GM21528 (cell line): ENCODE data around the gene DYRK1A.
"Not testable (repeated sequence)": the region's sequence is repeated elsewhere in the genome, so short reads cannot be mapped to it uniquely, and the experiment has no call there.

ENCODE experiments used
- ATAC-seq: cut with Tn5 transposase; IDR thresholded peaks from one replicate; pipeline ENCODE4 v1.9.1; 2021; ENCODE audit warnings: mild to moderate bottlenecking, moderate library complexity; ENCODE audit not compliant: unreplicated experiment, low FRiP score

The DYRK1A gene

DNA sequence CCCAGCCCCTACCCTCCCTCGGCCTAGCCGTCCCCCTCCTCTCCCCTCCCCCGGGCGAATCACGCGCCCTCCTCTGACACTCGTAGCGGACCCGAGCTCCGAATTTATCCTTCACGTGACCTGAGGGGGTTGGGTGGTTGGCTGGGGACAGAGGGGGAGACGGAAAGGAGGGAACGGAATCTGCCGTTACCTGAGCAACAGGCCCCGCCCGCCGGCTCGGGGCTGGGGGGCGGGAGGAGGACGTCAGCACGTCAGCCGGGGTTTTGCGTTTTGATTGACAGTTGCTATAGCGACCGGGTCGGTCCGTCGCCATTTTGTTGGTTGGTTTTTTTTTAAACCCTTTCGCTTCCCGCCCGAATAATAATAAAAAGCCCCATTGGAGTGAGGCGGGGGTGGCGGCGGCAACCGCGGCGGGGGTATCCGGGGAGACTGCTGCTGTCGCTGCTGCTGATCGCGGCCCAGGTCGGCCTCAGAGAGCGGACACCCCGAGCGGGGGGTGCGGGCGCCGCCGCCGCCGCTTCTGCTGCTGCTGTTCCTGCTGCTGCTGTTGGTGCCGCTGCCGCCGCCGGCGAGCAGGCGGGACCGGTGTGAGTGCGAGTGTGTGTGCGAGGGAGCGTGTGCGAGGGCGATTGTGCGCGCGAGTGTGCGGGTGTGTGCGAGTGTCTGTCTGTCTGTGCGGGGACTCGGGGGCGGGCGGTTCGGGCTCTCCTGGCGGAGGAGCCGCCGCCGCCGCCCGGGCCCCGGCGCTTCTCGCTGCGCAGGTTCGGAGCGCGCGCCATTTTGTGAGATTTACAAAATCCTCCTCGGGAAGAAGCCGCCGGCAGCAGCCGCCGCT lies at the start of gene DYRK1A:
TSS of gene DYRK1A (plus strand) at position 292 of the 835 bp plus-strand sequence. CDS start 53,602 bp downstream, outside the sequence.
- peak; percentile 65 for ATAC-seq

DNA sequence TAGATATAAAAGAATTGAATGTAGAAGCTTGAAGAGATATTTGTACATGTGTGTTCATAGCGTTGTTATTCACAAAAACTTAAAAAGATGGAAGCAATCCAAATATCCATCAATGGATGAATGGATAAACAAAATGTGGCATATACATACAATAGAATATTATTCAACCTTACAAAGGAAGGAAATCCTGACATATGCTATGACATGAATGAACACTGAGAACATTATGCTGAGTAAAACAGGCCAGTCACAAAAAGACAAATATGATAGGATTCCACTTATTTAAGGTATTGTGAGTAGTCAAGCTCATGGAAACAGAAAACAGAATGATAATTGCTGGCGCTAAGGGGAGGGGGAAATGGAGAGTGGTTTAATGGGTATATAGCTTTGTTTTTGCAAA lies 47.0 kb upstream of the DYRK1A start:
- no peak for ATAC-seq

DNA sequence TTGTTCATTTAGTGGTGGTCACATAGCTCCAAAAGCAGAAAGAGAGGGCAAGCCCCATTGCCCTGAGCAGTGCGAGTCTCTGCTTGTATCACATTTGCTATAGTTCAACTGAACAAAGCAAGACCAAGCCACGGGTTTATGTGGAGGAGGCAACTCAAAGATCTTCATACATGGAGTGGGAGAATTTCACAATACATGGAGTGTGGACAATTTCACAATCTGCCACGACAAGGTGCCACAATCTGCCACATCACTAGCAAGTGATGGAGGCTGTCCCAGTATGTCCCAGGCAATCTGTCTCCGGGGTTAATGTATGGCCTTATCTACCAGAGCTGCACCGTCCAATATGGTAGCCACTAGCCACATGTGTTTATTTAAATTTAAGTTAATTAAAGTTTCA lies 44.5 kb upstream of the DYRK1A start:
- no peak for ATAC-seq

DNA sequence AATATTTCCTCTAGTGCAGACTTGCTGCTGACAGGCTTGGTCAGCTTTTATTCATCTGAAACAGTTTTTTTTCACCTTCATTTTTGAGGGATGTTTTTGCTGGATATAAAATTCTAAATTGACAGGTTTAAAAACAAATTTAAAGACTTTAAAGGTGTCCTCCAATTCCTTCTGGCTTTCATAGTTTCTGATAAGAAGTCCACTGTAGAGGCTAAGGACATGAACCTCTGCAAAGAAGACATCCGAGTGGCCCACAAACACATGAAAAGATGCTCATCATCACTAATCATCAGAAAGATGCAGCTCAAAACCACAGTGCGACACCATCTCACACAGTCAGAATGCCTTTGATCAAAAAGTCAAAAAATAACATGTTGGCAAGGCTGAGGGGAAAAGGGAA lies 42.0 kb upstream of the DYRK1A start:
- no peak for ATAC-seq

DNA sequence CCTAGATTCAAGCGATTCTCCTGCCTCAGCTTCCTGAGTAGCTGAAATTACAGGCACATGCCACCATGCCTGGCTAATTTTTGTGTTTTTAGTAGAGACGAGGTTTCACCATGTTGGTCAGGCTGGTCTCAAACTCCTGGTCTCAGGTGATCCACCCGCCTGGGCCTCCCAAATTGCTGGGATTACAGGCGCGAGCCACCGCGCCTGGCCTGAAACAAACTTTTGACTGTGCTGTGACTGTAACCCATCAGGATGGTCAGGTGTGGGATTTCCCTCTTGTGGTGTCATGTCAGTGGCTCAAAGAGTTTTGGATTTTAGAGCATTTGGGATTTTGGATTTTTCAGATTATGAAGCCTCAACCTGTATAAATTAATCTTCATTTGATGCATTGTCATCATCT lies 38.4 kb upstream of the DYRK1A start:
- ATAC-seq: not testable (repeated sequence)

DNA sequence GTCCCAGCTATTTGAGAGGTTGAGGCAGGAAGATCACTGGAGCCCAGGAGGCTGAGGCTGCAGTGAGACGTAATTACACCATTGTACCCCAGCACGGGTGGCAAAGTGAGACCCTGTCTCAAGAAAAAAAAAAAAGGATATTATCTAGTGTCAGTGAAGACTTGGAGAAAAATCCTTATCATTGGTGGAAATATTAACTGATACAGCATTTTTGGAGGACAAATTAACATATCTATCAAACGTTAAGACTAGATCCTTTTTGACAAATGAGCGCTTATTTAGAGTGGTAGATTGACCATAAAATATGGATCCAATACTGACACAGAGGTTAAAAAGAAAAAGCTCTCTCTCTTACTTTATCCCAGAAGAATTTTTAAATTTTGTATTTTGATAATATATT lies 35.2 kb upstream of the DYRK1A start:
- ATAC-seq: no peak

DNA sequence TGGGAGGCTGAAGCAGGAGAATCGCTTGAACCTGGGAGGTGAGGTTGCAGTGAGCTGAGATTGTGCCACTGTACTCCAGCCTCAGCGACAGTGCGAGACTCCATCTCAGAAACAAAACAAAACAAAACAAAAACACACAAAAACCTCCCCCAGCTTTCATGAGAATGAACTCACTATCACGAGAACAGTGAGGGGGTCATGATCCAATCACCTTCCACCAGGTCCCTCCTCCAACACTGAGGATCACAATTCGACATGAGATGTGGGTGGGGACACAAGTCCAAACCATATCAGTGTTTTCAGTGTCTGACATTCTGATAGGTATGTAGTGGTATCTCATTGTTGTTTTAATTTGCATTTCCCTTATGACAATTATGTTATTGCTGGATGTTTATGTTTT lies 31.5 kb upstream of the DYRK1A start:
- ATAC-seq: no peak

DNA sequence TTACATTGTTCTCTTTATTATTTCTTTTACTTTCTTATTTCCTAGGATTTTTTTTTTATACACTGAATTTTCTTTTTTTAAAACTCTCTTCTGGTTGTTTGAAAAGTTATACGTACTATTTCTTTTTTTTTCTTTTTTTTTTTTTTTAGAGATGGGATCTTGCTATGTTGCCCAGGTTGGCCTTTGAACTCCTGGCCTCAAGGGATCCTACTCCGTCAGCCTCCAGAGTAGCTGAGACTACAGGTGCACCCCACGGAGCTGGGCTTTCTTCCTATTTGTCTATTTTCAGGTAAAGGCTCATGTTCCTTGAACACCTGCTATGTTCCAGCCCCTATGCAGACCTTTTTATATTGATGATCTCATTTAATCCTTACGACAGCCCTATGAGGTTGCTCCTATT lies 29.4 kb upstream of the DYRK1A start:
- no peak for ATAC-seq

DNA sequence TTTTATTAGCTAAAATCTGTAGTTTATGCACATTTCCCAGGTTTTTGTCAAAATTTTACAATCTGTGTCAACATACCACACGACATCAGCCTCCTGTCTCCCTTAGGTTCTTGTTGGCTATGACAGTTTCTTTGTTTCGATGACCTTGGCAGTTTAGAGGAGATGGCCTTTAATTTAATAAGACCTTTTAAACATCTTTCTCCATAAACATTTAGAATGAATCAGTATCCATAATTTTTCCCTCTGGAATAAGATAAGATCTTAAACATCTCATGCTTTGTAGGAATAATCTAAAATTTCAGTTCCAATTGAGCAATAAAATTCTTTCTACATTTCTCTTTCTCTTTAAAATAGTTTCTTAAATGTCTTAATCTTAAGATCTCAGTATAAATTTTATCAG lies 28.7 kb upstream of the DYRK1A start:
- ATAC-seq: no peak

DNA sequence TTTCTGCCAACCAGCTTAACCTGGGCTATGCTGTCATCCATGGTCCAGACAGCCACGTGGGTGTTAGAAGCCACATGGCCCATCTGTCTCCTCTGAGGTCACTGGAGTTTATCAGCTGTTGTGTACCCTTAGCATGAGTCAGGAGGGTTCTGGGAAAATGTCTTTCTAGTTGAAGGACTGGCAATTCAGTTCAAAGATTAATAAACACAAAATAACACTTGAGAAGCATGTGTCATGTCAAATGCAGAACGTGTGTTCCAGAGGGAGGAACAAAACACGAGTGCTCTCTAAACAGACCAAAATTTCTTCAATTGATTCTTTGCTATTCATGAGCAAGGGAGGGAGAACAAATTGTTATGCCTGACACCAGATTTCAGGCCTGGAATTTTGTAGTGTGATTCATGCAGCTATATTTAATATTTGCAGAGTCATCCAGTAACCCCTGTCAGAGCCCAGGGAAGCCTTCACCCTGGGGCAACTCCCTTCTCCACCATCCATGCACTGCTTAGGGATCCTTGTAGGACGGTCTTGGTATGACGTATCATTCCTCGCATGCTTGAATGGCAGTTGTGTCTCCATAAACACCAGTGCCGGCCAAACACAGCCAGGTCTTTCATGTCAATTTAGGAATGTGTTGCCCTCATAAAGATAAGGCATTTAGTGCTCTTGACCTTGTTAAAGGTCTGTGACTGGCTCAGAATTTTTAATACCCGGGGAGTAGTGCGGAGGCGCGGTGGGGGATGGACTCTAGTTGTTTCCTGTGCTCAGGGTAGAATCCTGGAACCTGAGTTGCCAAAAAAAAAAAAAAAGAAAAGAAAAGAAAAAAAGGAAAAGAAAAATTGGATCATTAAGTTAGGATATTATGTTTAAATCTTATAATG lies 27.7 kb upstream of the DYRK1A start:
- ATAC-seq: no peak

DNA sequence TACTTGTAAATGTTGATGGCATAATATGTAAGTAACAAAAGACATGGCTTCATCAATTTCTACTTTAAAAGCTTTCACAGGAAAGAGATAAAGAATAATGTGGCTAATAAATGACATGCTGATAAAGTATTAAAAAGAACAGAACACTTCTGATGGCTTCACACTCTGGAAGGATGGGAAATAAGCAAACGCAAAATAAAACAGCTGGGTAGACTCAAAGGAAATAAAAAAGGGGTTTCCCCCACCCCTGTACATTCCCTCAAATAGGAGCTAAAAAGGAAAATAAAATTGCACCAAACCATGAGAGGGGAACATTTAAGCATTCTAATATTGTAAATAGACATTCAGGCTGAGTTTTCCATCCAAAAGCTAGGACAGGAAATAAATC lies 27.0 kb upstream of the DYRK1A start:
- ATAC-seq: no peak

DNA sequence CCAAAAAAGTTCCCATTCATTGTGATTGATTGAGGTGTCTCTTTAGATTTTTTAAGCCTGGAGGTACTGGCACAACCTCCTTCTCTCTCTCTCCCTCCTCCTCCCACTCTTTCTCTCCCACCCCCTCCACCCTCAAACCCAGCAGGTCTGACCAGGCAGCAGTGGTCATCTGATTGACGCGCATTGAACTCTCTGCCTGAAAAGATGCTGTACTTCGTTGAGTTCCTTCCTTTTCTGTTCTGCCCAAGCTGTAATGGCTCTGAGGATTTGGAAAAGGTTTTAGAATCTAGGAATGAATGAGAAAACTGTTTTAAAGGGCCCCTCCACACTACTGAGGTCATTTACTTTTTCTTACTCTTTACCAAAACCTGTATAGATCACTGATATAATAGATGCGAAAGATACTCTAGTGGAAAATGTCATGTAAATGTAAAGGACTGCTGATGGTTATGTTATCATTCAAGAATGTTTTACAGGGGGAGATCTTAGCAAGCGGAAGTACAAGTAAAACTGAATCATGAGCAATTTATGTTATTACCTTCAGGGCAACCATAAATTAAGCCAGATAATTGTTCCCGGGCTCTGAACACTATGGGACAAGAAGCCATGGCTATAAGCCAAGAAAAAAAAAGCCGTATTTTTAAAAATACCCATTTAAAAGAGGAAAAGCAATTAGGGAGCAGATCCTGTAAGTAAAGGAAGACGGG lies 25.2 kb upstream of the DYRK1A start:
- ATAC-seq: no peak

DNA sequence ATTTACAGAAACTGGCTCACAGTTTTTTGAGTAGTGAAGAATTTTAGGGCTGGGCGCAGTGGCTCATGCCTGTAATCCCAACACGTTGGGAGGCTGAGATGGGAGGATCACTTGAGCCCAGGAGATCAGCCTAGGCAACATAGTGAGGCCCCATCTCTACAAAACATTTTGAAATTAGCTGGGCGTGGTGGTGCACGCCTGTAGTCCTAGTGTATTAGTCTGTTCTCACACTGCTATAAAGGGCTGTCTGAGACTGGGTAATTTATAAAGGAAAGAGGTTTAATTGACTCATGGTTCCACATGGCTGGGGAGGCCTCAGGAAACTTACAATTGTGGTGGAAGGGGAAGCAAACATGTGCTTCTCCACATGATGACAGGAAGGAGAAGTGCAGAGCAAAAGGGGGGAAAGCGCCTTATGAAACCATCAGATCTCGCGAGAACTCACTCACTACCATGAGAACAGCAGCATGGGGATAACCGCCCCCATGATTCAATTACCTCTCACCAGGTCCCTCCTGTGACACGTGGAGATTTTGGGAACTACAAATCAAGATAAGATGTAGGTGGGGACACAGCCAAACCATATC lies 24.4 kb upstream of the DYRK1A start:
- ATAC-seq: no peak

DNA sequence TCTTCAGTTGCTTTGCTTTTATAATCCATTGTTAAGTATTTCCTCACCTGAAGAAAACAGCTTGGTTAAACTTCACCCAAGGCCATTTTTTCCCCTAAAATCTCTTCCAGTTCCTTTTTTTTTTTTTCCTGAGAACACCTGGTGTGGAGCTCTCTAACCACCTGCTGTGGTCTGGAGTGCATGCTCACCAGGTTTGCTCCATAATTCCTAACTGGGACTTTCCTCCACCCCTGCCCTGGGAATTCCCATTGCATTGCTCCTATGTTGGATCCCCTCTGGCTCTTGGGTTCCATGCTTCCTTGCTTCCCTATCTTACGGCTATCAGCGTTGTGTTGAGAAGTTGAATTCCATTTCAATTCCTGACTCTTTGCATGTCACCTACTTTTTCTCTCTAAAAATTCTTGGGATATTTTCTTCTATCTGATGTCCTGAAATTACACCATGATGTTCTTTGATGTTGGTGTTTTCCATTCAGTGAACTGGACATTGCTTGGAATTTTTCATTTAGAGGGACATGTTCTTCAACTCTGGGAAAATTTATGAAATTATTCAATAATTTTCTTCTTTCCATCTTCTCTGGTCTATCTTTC lies 19.6 kb upstream of the DYRK1A start:
- no peak for ATAC-seq

DNA sequence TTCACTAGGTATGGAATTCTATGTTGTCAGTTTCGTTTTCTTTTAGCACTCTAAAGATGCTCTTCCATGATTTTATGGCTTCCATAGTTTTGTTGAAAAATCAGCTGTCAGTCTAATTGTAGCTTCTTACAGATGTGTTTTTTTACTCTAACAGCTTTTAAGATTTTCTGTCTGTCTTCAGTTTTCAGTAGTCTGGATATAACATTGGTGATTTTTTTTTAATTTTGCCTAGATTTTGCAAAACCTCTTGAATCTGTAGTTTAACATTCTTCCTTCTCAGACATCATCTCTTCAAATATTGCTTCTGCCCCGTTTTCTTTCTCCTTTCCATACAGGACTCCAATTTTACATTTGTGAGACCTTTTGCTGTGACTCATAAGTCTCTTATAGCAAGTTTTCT lies 17.9 kb upstream of the DYRK1A start:
- no peak for ATAC-seq

DNA sequence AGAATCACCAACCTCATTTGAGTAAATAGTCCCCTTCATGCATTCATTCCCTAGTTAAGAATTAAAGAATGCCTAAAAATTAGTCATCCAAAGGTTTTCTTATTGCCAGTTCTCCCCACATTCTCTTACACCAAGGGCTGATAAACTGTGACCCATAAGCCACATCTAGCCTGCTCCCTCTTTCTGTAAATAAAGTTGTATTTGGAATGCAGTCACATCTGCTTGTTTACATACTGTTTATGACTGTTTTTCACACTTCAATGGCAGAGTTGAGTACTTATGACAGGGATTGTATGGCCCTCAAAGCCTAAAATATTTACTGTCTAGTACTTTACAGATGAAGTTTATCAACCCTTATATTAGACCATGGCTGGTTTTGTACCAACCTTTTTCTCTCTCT lies 16.1 kb upstream of the DYRK1A start:
- ATAC-seq: no peak

DNA sequence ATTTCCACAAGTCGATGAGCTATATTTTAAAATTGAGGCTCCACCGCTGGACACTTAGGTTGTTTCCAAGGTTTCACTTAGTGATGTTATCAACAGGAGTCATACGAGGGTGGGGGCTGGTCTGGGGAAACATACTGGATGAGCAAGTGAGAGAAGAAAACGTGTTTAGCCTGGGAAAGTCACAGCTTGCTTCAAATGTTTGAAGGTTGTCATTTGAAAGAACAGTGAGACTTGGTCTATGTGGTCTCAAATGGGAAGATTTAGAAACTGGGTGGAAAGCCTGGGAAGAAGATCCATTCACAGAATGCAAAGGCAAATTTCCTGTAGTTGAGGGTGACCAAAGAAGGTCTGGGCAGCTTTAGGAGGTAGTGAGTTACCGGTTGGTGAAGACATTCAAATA lies 9.9 kb upstream of the DYRK1A start:
- no peak for ATAC-seq

DNA sequence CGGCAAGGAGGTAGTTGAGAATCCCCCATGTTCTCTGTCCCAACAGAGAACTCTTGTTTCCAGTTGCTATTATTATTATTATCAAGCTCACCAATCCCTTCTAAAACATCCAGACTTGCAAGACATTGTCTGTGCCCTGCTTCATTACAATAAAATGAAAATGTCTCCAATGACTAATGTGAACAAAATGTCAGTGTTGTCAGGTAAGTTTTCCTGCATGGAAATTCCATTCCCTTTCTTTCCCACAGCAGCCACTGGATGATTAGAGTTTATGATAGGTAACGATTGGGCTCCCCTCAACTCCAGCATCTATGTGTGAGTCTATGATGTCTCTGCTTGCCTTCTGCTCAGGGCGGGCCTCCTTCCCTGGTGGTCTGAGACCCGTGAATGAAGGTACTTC lies 8.9 kb upstream of the DYRK1A start:
- ATAC-seq: no peak

DNA sequence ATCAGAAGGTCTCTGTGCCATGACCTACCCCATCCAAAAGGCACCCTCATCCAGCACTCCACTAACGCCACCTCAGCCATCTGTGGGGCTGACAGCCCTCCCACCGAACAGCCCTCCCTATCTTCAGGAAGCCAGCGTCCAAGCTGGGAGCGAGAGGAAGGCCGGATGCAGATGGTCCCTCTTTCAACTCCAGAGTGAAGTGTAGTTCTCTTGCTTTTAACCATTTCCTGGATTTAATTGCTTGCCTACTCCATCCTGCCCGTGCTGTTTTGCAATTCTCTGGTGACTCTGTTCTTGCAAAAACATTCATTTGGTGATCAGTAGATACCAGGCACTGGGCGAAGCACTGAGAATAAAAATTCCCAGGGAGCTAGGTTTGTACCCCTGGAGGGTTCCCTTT lies 8.2 kb upstream of the DYRK1A start:
- ATAC-seq: no peak

DNA sequence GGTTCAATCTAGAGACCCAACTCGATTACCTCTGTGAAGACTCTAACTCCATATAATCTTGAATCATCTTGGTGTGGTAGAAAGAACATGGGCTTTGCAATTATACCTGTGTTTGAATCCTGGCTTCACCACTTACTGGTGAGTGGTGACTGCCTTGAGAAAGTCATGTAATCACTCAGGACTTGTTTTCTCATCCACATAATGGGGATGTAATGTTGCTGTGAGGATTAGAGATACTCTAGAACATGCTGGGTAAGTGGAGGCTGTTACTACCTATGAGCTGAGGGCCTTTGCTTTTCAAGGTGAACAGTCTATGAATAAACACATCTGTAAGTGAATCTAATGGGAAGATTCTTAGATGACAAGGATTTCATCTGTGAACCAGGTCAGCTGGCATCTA lies 2.6 kb upstream of the DYRK1A start:
- ATAC-seq: no peak
